ENCODE measurements around the gene EXOC2.

EXOC2 gene

GRCh38 chr6:439641-440167, 253.2 kb downstream of the EXOC2 start:
- DNase-seq, result peak; percentile 5 to 54

DNA sequence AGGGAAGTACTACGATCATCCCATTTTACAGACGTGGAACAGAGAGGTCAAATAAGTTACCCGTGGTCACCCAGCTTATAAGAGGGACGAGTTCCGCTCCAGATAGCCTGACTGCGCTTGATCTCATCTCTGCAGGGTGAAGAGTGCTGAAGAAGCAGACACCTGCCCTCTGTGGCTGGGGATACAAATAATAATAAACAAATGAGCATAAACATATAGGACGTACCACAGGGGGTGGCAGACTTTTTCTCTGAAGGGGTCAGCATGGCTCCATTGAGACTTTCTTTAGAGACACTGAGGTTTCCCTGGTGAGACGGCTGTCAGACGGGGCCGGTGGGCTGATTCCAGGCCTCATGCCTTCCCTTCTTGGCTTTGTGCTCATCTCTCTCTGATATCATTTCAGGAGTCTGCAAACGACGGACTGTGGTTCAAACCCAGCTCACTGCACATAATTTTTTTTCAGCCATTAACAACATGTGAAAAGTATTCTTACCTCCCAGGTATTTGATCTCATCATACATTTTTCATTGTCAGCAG, 254.2 kb downstream of the EXOC2 start:
- DNase-seq, result no peak

DNA sequence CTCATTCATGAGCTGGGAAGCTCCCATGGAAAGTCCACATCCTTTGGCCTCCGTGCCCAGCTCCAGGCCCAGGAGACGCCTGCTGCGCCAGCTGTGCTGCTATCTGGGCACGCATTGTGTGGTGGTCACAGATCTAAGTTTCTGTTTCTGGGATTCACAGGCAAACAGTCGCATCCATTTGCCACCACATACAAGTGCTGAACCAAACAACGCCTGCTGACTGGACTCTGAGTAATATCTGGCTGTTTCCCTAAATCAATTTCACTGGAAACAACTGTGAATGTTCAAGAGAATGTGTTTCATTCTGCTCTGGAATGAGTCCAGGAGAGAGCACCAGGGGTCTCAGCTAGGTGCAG, 255.9 kb downstream of the EXOC2 start:
- no peak for DNase-seq

DNA sequence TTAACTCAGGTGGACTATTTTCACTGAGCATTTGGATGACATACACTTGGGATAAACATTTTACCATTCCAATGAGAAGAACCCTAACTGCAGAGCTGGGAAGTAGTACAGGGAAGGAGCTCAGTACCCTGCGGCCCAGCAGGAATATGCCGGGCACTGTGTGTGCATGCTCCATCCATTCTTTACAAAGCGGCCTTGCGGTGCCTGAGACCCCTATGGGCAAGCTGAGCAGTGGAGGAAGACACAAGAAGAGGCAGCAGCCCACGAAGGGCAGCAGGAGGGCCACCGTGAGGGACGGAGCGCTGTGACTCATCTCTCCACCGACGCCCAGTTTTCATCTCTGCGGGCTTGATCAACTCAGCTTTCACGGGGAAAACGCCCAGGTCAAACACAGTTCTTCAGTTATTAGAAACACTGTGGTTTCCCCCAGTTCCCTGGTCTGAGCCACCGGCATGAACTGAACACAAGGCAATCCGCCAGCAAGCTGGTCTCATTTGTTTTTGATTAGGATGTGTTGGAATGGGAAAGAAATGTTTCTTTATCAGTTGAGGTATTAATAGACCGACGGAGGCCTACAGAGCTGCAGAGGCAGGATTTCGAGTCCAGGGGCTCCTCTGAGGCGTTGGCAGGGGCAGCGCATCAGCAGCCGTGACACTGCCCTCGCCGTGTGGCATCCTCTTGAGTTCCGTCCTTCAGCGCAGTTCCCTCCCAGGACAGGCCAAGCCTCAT, 256.5 kb downstream of the EXOC2 start:
- no peak for DNase-seq

- no peak for DNase-seq
Measured at GRCh38 chr6:435441-436307, 257.3 kb downstream of the EXOC2 start.

All from NCI-H2081 (cell line).